ENCODE data around the gene IRF2BPL.

The IRF2BPL gene

GRCh38 chr14:77011245-77011644, 17.3 kb downstream of the IRF2BPL start:
- no peak for DNase-seq (ENCODE audit: low spot score)

- DNase-seq (ENCODE audit: low spot score): no peak
Measured at GRCh38 chr14:77009014-77009413, 19.5 kb downstream of the IRF2BPL start.

- no peak for DNase-seq (ENCODE audit: low spot score)
Measured at GRCh38 chr14:77008541-77008940, 20.0 kb downstream of the IRF2BPL start.

GRCh38 chr14:77007975-77008421, 20.5 kb downstream of the IRF2BPL start:
- DNase-seq (ENCODE audit: low spot score): no peak

GRCh38 chr14:77007183-77007974, 21.1 kb downstream of the IRF2BPL start:
- no peak for DNase-seq (ENCODE audit: low spot score)

- DNase-seq (ENCODE audit: low spot score): no peak
Measured at GRCh38 chr14:77006132-77006531, 22.4 kb downstream of the IRF2BPL start.

- no peak for DNase-seq (ENCODE audit: low spot score)
Measured at GRCh38 chr14:77005559-77005958, 22.9 kb downstream of the IRF2BPL start.

- DNase-seq (ENCODE audit: low spot score): no peak
Measured at GRCh38 chr14:77004711-77005460, 23.6 kb downstream of the IRF2BPL start.

- no peak for DNase-seq (ENCODE audit: low spot score)
Measured at GRCh38 chr14:77003960-77004710, 24.4 kb downstream of the IRF2BPL start.

- DNase-seq (ENCODE audit: low spot score): no peak
Measured at GRCh38 chr14:77002889-77003288, 25.6 kb downstream of the IRF2BPL start.

GRCh38 chr14:77002335-77002734, 26.2 kb downstream of the IRF2BPL start:
- no peak for DNase-seq (ENCODE audit: low spot score)

GRCh38 chr14:77000340-77001270, 27.9 kb downstream of the IRF2BPL start:
- DNase-seq (ENCODE audit: low spot score): peak; percentile 68

GRCh38 chr14:76998910-76999309, 29.6 kb downstream of the IRF2BPL start:
- no peak for DNase-seq (ENCODE audit: low spot score)

GRCh38 chr14:76997257-76997970, 31.1 kb downstream of the IRF2BPL start:
- no peak for DNase-seq (ENCODE audit: low spot score)

GRCh38 chr14:76996563-76997146, 31.9 kb downstream of the IRF2BPL start:
- DNase-seq (ENCODE audit: low spot score): no peak

GRCh38 chr14:76995279-76996035, 33.1 kb downstream of the IRF2BPL start:
- no peak for DNase-seq (ENCODE audit: low spot score)

GRCh38 chr14:76993752-76994151, 34.8 kb downstream of the IRF2BPL start:
- DNase-seq (ENCODE audit: low spot score): no peak

GRCh38 chr14:76990084-76990483, 38.4 kb downstream of the IRF2BPL start:
- DNase-seq (ENCODE audit: low spot score): no peak

GRCh38 chr14:76987956-76988520, 40.5 kb downstream of the IRF2BPL start:
- no peak for DNase-seq (ENCODE audit: low spot score)

Measured in AG08396 (cell line).